HS-27A (cell line): Measurements from ENCODE around the gene EDIL3.

ENCODE experiments used
- DNase-seq: peaks from one replicate; pipeline ENCODE4 v3.0.0-alpha.2; 2012; ENCODE audit warnings: low read depth, missing footprints

Gene EDIL3

GRCh38 chr5:83911367-83911919 lies 473.2 kb downstream of the EDIL3 start:
- no peak for DNase-seq

- no peak for DNase-seq
Measured at GRCh38 chr5:83900306-83900705, 484.4 kb downstream of the EDIL3 start.

- DNase-seq: no peak
Measured at GRCh38 chr5:83899326-83899970, 485.2 kb downstream of the EDIL3 start.

GRCh38 chr5:83895860-83896259 lies 488.8 kb downstream of the EDIL3 start:
- peak; percentile 59 for DNase-seq

- DNase-seq: no peak
Measured at GRCh38 chr5:83891261-83891660, 493.4 kb downstream of the EDIL3 start.
